PFSK-1 (cell line): ENCODE results near the gene RHOV.

Source experiments
- FOXP2 ChIP-seq: optimal IDR thresholded peaks from 2 replicates; pipeline ENCODE3; 2011; ENCODE audit warnings: borderline replicate concordance, control low read depth, inconsistent platforms; ENCODE audit not compliant: insufficient read depth; ENCODE audit errors: extremely low read length, extremely low read depth
- POLR2AphosphoS5 ChIP-seq: IDR thresholded peaks from 2 replicates; pipeline ENCODE4 v1.6.1; 2012; ENCODE audit warnings: low read depth, mild to moderate bottlenecking, control low read depth, low read length, moderate library complexity
- SIN3A ChIP-seq: IDR thresholded peaks from 2 replicates; pipeline ENCODE4 v1.6.1; 2012; ENCODE audit warnings: mild to moderate bottlenecking, low read length, moderate library complexity, borderline replicate concordance; ENCODE audit not compliant: insufficient read depth
- TAF1 ChIP-seq: IDR thresholded peaks from 2 replicates; pipeline ENCODE4 v1.6.1; 2012; ENCODE audit warnings: low read length, control low read depth, borderline replicate concordance; ENCODE audit not compliant: insufficient read depth
- TF ChIP-seq, protein P1 (sequence below), 2 experiments: IDR thresholded peaks; 2 replicates each; pipeline versions ENCODE4 v1.6.1 to v1.8.0; 2011 to 2012; ENCODE audit warnings: low read depth in 2 of 2, low read length in 2 of 2, control low read depth in 1 of 2, inconsistent platforms in 1 of 2, mild to moderate bottlenecking in 1 of 2, moderate library complexity in 1 of 2; ENCODE audit not compliant: insufficient read depth in 1 of 2

RHOV gene

GRCh38 chr15:40891138-40891537, 17.1 kb upstream of the RHOV start:
- TF ChIP-seq FOXP2: no peak
- TF ChIP-seq TAF1: no peak
- no peak for TF ChIP-seq SIN3A
- no peak for TF ChIP-seq POLR2AphosphoS5

GRCh38 chr15:40889112-40889511, 15.1 kb upstream of the RHOV start:
- TF ChIP-seq, protein P1, sequence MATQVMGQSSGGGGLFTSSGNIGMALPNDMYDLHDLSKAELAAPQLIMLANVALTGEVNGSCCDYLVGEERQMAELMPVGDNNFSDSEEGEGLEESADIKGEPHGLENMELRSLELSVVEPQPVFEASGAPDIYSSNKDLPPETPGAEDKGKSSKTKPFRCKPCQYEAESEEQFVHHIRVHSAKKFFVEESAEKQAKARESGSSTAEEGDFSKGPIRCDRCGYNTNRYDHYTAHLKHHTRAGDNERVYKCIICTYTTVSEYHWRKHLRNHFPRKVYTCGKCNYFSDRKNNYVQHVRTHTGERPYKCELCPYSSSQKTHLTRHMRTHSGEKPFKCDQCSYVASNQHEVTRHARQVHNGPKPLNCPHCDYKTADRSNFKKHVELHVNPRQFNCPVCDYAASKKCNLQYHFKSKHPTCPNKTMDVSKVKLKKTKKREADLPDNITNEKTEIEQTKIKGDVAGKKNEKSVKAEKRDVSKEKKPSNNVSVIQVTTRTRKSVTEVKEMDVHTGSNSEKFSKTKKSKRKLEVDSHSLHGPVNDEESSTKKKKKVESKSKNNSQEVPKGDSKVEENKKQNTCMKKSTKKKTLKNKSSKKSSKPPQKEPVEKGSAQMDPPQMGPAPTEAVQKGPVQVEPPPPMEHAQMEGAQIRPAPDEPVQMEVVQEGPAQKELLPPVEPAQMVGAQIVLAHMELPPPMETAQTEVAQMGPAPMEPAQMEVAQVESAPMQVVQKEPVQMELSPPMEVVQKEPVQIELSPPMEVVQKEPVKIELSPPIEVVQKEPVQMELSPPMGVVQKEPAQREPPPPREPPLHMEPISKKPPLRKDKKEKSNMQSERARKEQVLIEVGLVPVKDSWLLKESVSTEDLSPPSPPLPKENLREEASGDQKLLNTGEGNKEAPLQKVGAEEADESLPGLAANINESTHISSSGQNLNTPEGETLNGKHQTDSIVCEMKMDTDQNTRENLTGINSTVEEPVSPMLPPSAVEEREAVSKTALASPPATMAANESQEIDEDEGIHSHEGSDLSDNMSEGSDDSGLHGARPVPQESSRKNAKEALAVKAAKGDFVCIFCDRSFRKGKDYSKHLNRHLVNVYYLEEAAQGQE (IDR thresholded peaks at IDR 0.05; ENCODE audit: insufficient read depth in 1 of 2, low read depth in 2 of 2, low read length in 2 of 2): no peak
- no peak for TF ChIP-seq FOXP2
- no peak for TF ChIP-seq SIN3A
- TF ChIP-seq TAF1: no peak
- TF ChIP-seq POLR2AphosphoS5: no peak

GRCh38 chr15:40886586-40886985, 12.6 kb upstream of the RHOV start:
- no peak for TF ChIP-seq POLR2AphosphoS5
- TF ChIP-seq FOXP2: no peak
- TF ChIP-seq, protein P1 (IDR thresholded peaks at IDR 0.05; ENCODE audit: insufficient read depth in 1 of 2, low read depth in 2 of 2, low read length in 2 of 2): no peak
- no peak for TF ChIP-seq TAF1
- TF ChIP-seq SIN3A: no peak

DNA sequence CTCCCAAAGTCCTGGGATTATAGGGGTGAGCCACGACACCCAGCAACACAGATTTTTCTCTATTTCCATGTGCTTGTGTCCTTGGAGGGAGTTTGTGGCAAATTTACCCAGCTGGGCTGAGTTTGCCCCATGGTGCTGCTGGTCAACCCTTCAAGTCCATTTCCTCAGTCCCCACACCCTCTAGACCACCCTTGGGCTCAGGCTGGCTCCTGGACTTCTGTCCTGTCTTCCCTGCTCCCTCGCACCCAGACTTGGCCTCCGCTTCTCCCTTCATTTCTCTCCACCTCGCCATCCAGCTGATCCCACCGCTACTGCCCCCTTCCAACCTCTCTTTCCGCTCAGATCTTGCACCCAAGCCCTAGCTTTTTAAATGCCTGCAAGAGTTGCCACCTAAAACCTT, 7.3 kb upstream of the RHOV start:
- TF ChIP-seq POLR2AphosphoS5 (no peak), SIN3A (no peak), TAF1 (no peak), FOXP2 (no peak)
- TF ChIP-seq, protein P1 (IDR thresholded peaks at IDR 0.05; ENCODE audit: insufficient read depth in 1 of 2, low read depth in 2 of 2, low read length in 2 of 2): no peak

- TF ChIP-seq, protein P1 (IDR thresholded peaks at IDR 0.05; ENCODE audit: insufficient read depth in 1 of 2, low read depth in 2 of 2, low read length in 2 of 2): no peak
- no peak for TF ChIP-seq FOXP2
- no peak for TF ChIP-seq TAF1
- TF ChIP-seq SIN3A: no peak
- no peak for TF ChIP-seq POLR2AphosphoS5
Measured at GRCh38 chr15:40879609-40880008, 5.6 kb upstream of the RHOV start.

DNA sequence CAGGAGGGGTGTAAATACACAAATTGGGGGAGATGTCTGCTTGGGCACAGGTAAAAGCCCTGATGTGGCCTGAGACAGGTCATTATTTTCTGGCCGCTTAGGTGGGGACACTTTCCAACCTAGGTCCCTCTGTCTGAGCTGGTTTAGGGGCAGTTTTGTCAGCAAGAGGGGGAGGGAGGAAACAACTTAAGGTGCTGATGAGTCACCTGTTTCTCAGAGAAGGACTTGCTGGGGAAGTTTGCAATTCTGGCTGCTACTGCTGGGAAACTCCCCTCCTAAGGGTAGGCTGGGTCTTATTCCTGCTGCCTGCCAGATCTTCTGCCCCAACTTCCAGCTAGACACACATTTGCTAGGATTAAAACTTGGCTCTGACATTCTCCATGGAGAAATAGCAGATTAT, 4.8 kb upstream of the RHOV start:
- TF ChIP-seq POLR2AphosphoS5: no peak
- TF ChIP-seq SIN3A: no peak
- TF ChIP-seq, protein P1 (IDR thresholded peaks at IDR 0.05; ENCODE audit: insufficient read depth in 1 of 2, low read depth in 2 of 2, low read length in 2 of 2): no peak
- TF ChIP-seq TAF1: no peak
- no peak for TF ChIP-seq FOXP2
